Stimulated activated CD4-positive, alpha-beta T cell treated with anti-CD3 and anti-CD28 coated beads, Interleukin-1b, Interleukin-23, amount 100 ng/mL, for 24 hours (primary cell): ENCODE results near the gene PHLDA3.
"Not testable (repeated sequence)": the region's sequence is repeated elsewhere in the genome, so short reads cannot be mapped to it uniquely, and the experiment has no call there.

Experiments
- DNase-seq, 4 experiments: peaks; one replicate each; pipeline ENCODE4 v3.0.0-alpha.2; 2020; ENCODE audit warnings: low read depth in 4 of 4, low spot score in 1 of 4

The PHLDA3 gene

DNA sequence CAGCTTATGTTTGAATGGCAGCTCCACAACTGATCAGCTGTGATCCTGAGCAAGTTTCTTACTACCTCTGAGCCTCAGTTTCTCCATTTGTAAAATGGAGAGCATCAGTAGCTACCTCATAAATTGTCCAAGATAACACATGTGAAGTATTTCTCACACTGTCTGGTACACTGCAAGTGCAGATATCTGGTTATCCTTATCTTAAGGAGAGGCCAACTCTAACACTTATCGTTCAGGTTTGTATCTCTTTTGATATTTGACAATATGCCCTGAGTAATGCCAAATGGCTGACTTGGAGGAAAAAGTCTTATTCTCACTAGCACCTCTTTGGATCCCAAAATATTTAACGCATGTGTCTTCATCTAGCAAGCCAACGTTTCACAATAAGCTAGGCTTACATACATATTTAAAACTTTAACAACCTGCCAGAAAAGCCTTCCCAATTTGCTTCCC is 35.2 kb upstream of the PHLDA3 start:
- DNase-seq: no peak

DNA sequence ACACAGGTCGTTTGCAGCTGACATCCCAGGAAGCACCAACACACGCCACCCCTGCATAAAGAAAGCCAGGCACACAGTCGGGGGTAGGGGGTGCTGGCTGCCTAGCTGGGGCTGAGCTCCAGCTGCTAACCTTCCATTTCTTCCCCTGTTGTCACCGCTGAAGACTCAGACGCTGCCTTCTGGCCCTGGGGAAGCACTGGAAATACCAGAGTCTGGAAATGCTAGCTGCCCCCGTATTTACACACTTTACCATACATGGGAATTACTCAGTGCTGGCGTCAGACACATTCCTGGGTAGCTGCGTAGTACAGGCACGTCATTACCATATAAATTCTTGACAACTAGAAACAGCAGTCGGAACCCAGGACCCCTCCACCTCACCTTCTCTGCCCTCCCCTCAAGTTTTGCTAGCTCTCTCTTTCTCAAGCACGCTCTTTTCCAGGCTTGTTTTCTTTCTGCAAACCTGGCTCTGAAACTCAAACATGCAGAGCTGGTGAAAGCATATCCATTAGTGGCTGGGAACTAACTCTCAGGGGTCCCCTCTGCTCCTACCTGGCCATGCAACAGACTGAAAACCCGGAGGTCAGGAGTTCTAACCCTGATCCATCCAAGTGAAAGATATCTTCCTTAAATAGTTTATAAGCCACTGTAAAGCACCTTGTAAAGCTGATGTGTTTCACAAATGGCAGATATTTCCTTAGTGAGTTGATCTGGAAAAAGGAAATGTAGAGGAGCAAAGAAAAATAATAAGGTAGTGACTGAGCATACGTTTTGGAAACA is 34.6 kb upstream of the PHLDA3 start:
- no peak for DNase-seq

GRCh38 chr1:201502511-201502857 is 33.5 kb upstream of the PHLDA3 start:
- no peak for DNase-seq

- no peak for DNase-seq
Measured at GRCh38 chr1:201501812-201502510, 33.0 kb upstream of the PHLDA3 start.

GRCh38 chr1:201501144-201501543 is 32.2 kb upstream of the PHLDA3 start:
- no peak for DNase-seq

- no peak for DNase-seq
Measured at GRCh38 chr1:201500670-201501120, 31.7 kb upstream of the PHLDA3 start.

DNA sequence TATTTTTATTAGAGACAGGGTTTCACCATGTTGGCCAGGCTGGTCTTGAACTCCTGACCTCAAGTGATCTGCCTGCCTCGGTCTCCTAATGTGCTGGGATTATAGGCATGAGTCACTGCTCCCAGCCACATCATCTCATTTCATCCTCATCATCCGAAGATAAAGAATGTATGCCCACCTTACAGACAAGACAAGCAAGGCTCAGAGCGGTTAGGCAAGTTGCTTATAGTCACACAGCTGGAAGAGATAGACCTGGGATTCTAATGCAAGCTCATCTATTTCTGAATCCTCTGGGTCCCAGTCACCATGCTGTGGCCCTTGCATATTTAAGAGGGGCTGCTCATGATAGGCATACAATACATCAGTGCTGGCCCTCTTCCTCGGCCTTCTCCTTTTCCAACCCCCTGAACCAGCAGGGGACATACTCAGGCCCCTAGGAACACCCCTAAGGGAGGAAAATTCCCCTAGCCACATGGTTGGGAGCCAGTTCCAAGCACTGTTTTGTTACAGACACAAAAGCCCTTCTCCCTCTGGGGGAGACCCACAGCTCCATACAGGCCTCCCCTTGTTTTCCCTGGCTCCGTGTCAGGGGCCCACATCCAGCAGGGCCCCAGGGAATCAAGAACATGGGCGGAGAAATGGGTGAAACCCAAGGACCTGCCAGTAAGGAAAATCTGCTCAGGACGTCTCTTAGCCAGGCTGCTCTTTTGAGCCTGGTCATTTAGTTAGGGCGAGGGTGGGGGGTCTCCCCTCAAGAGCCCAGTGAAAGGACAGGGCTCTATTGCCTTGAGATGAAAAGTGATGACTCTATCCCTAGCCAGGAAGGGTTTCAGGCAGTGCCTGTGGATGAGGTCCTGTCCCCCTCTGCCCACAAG is 31.0 kb upstream of the PHLDA3 start:
- DNase-seq: no peak

GRCh38 chr1:201499191-201499590 is 30.2 kb upstream of the PHLDA3 start:
- no peak for DNase-seq

GRCh38 chr1:201498621-201499020 is 29.6 kb upstream of the PHLDA3 start:
- no peak for DNase-seq

DNA sequence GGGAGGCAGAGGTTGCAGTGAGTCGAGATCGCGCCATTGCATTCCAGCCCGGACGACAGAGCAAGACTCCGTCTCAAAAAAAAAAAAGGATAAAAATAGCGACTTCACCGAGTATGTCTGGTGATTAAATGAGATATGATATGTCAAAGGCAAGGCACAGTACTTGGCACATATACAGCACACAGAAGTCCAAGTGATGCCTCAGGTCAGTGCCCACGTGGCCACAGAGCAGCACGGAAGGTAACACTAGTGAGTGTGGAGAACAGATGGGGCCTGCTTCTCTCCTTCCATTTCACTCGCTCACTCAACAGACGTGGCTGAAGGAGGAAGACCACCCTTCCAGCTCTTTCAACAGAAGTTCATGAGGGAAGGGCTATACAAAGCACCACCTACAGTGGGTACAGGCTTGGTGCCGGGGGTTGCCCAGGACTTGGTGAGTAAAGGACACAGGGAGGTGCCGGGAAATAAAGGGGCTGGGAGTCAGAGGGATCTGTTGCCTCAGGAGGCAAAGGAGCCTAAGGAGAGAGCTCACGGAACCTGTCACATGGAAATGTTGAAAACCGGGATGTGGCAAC is 29.0 kb upstream of the PHLDA3 start:
- DNase-seq: no peak

DNA sequence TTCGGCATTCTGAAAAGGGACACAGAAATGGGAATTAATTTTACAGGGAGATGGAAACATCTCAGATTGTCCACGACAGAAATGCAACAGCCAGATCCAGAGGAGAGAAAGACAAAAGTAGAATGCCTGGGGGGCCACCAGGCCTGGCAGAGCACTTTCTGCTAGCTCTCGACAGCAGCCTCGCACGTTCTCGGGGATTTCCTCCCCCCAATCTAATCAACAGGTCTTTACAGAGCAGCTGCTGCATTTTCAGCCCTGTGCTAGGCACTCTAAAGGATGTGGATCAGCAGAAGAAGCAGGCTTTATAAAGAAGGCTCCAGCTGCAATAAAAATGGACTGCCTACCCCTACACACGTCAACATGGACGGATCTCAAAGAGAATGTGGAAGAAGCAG is 27.3 kb upstream of the PHLDA3 start:
- DNase-seq: no peak

DNA sequence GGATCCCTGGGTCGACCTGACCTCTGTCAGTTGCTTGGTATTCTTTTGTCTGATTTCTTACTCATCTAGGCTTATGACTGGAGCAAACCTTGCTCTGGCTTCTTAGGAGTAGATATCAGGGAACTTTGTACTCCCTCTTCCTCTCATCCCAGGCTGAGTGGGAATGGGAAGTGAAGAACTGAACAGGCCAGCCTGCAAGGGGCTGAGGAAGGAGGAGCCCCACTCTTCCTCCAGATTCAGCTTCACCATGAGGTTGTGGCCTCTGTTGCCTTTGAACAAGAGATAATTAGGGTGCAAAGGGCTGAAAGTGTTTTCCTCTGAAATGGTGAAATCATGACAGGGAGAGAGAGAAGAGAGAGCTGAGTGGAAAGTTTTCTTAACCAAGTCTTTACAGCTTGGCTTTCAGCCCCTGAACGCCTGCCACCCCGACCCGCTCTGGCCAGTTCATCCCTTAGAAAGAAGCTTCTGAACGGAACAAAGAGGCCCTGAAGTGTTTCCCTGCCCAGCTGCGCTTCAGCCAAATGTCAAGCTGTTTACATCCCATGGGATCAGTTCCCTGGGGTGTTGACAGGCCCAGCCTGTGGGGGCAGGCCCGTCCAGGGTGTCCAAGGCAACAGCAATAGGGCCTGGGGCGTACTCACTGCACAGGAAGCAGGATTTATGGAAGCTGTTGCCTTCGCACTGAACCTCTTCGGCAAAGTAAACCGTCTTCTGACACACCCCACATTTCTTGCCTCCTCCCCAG is 26.7 kb upstream of the PHLDA3 start:
- DNase-seq: no peak

DNA sequence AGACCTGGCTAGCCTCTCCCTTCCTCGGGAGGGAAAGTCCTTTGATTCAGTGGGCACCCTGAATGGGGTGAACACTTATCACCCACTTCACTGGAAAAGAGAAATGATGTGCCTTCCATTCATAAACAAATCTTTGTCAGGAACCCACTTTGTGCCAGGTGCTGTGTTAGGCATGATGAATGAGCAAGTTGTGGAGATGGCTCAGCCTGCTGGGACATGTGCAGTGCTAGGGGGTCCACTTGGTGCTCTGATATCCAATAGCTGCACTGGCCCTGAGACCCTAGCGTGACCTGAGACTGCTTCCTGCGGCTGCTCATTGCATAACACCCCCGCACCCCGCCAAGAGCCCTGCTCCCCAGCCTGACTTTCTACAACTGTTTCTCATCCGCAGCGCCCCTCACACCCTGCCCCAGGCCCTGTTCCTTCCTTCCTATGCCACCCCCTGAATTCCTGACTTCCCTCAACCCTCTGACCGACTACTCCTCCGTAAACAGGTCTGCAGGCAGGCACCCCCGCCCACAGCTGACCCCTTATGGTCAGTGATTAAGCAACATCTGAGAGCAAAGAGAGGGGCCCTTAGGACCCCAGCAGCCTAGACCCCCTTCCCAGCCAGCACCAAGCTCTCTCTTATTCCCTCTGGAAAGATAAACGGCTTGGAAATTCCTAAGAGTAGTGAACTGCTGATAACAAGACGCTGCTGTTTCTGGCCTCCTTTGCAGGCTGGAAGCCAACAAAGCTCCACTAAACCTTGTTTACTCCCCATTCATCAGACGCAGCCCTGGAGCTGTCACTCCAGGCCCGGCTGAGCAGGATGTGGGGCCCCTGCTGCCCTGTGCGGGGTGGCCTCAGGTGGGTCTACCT is 25.0 kb upstream of the PHLDA3 start:
- no peak for DNase-seq

GRCh38 chr1:201493026-201493656 is 24.2 kb upstream of the PHLDA3 start:
- not testable (repeated sequence) for DNase-seq

- no peak for DNase-seq
Measured at GRCh38 chr1:201491896-201492511, 23.0 kb upstream of the PHLDA3 start.

- DNase-seq: no peak
Measured at GRCh38 chr1:201490708-201491131, 21.7 kb upstream of the PHLDA3 start.

GRCh38 chr1:201489643-201490261 is 20.8 kb upstream of the PHLDA3 start:
- no peak for DNase-seq
